DND-41 (cell line): ENCODE results near the gene C6orf89.

Experiments
- ATAC-seq: fragments of 200-7000 bp; cut with Tn5 transposase; 3 replicates; pipeline ENCODE4 v1.9.1; 2021; ENCODE audit warnings: low read depth; ENCODE audit not compliant: insufficient read depth
- DNase-seq: peaks from one replicate; pipeline ENCODE4 v3.0.0-alpha.2; 2020
- H2AFZ ChIP-seq: 2 replicates; pipeline ENCODE4 v1.6.0; 2012; ENCODE audit warnings: low read depth, low read length
- H3K27ac ChIP-seq: 2 replicates; pipeline ENCODE4 v1.5.1; 2012; ENCODE audit warnings: low read length, inconsistent platforms
- H3K27me3 ChIP-seq: fragments of 200-600 bp; sonication (generic); 2 replicates; pipeline ENCODE4 v1.6.0; 2012; ENCODE audit warnings: low read length, mild to moderate bottlenecking, inconsistent platforms; ENCODE audit not compliant: insufficient read depth, poor library complexity
- H3K36me3 ChIP-seq: 2 replicates; pipeline ENCODE4 v1.5.1; 2012; ENCODE audit warnings: low read length, inconsistent platforms; ENCODE audit not compliant: insufficient read depth
- H3K4me1 ChIP-seq: 2 replicates; pipeline ENCODE4 v1.5.1; 2012; ENCODE audit warnings: mild to moderate bottlenecking, low read length; ENCODE audit not compliant: insufficient read depth
- H3K4me2 ChIP-seq: 2 replicates; pipeline ENCODE4 v1.6.0; 2012; ENCODE audit warnings: mild to moderate bottlenecking, moderate library complexity, low read length, inconsistent platforms; ENCODE audit not compliant: insufficient read depth
- H3K4me3 ChIP-seq, 2 experiments: fragments of 200-600 bp in 1 of 2; shearing (Covaris generic) in 1 of 2; 2 replicates each; pipeline ENCODE4 v1.5.1; 2012 to 2016; ENCODE audit warnings: inconsistent platforms in 2 of 2, low read length in 2 of 2, mild to moderate bottlenecking in 2 of 2, low read depth in 1 of 2, moderate library complexity in 1 of 2
- H3K79me2 ChIP-seq: 2 replicates; pipeline ENCODE4 v1.6.0; 2012; ENCODE audit warnings: low read length, inconsistent platforms; ENCODE audit not compliant: insufficient read depth
- H3K9ac ChIP-seq: 2 replicates; pipeline ENCODE4 v1.6.0; 2012; ENCODE audit warnings: low read depth, mild to moderate bottlenecking, inconsistent platforms, low read length, moderate library complexity
- H3K9me3 ChIP-seq: 2 replicates; pipeline ENCODE4 v1.5.1; 2012; ENCODE audit warnings: low read length, moderate library complexity, mild to moderate bottlenecking, inconsistent platforms; ENCODE audit not compliant: insufficient read depth, severe bottlenecking
- H4K20me1 ChIP-seq: 2 replicates; pipeline ENCODE4 v1.6.0; 2012; ENCODE audit warnings: low read length; ENCODE audit not compliant: insufficient read depth
- EZH2 ChIP-seq: IDR thresholded peaks from 3 replicates; pipeline ENCODE4 v1.6.1; 2012; ENCODE audit warnings: borderline replicate concordance, low read depth, mild to moderate bottlenecking, moderate library complexity, low read length, inconsistent platforms; ENCODE audit not compliant: severe bottlenecking
- TF ChIP-seq, protein P1 (sequence below): IDR thresholded peaks from 2 replicates; pipeline ENCODE4 v1.5.1; 2012; ENCODE audit warnings: borderline replicate concordance, low read length, moderate library complexity, mild to moderate bottlenecking; ENCODE audit not compliant: poor library complexity, severe bottlenecking; ENCODE audit errors: extremely low read depth

C6orf89 gene

DNA sequence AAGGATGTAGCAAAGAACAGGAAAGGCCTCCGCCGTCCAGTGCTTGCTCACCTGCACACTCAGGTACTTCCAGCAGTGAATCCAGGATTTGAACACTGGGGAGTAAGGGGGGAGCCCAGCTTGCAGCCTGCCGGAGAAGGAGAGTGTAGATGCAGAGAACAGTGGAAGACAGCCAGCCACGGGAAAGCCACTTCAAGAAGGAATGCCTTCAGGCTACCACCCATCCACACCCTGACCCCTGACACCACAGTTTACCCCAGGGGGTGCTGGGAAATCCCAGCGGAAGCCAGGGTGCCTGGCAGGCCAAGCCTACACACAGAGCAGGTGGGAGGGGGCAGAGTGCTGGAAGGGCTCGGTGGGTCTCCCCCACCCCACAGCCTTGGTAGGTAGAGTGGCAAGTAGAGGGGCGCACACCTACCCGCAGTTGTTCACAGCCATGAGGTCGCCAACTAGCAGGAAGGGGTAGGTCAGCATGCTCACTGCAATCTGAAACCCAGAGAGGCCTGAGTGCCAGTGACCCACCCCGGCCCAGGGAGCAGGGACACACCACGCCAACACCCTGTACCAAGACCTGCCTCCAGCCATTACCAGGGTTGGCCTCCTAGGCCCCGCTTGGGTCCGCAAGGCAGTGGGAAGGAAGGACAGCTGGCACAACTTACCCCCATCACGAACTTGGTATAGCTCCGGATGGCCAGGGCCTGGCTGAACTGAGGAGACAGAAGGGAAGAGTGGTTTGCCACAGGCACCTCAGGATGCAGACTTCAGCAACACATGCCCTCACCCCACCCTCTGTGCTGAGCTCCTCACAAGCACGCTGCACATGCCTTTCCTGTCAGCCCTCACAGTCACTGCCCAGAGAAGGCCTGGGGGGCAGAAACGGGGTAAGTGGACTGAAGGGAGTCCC lies 84.5 kb downstream of the C6orf89 start:
- H4K20me1 ChIP-seq, result peaks cover 29% of the 10 kb centered on the region
- H3K4me3 ChIP-seq, result no peak overlapping the region
- ATAC-seq (no peak), DNase-seq (no peak)
- H3K4me1 ChIP-seq, result no peaks in the 10 kb centered on the region
- no peak overlapping the region for H3K9ac ChIP-seq
- no peak overlapping the region for H3K27ac ChIP-seq
- no peak for TF ChIP-seq EZH2
- TF ChIP-seq, protein P1, sequence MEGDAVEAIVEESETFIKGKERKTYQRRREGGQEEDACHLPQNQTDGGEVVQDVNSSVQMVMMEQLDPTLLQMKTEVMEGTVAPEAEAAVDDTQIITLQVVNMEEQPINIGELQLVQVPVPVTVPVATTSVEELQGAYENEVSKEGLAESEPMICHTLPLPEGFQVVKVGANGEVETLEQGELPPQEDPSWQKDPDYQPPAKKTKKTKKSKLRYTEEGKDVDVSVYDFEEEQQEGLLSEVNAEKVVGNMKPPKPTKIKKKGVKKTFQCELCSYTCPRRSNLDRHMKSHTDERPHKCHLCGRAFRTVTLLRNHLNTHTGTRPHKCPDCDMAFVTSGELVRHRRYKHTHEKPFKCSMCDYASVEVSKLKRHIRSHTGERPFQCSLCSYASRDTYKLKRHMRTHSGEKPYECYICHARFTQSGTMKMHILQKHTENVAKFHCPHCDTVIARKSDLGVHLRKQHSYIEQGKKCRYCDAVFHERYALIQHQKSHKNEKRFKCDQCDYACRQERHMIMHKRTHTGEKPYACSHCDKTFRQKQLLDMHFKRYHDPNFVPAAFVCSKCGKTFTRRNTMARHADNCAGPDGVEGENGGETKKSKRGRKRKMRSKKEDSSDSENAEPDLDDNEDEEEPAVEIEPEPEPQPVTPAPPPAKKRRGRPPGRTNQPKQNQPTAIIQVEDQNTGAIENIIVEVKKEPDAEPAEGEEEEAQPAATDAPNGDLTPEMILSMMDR, result no peak
- H3K79me2 ChIP-seq, result no peaks in the 10 kb centered on the region; the same call in 1 of the 2 replicates
- H3K9me3 ChIP-seq, result no peaks in the 10 kb centered on the region
- H2AFZ ChIP-seq, result no peak overlapping the region
- H3K4me2 ChIP-seq, result no peak overlapping the region
- H3K27me3 ChIP-seq, result no peaks in the 10 kb centered on the region
- peaks cover 88% of the 10 kb centered on the region for H3K36me3 ChIP-seq

DNA sequence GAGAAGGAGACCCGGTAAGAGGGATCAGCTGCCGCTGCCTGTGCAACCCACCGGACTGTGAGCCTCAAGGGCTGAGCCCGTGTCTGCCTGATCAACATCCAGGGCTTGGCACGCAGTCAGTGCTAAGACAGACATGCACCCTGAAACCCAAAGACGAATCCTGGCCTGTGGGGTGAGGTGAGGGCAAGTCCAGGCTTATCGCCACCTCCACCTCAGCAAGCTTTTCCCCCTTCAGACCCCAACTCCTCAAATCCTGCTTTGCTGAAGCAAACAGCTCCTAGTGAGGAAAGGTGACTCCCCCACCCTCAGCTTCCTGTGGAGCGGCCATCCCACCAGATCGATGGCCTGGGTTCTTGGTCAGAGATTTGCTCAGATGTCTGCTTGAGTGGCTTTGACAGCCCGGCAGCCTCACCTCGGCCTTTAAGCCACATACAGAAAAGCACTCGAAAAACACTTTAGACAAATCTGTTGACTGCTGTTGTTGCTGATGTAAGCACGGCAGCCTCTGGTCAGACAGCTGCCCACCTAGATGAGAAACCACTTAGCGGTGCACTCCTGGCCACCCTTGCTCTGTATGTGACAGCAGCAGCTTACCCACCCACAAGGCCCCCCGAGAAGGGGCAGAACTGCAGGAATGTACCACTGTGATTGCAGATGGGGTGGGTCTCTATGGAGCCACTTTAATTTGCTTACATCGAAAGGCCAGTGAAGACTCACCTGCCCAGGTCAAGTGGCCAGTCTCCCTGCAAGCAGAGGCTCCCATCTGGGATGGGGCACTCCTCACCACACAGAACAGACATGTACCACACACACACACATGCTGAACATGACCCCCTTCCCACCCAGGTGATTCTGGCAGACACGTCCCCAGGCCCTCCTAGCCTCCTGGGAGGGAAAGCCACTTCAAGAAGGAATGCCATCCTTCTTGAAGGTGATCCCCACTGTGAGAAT lies 85.4 kb downstream of the C6orf89 start:
- ATAC-seq (no peak), DNase-seq (no peak)
- Histone ChIP-seq H3K79me2 (peaks cover 5% of the 10 kb centered on the region), H3K4me3 (no peak overlapping the region), H3K9ac (no peak overlapping the region), H3K36me3 (peaks cover 98% of the 10 kb centered on the region), H3K27me3 (no peaks in the 10 kb centered on the region), H3K4me1 (no peaks in the 10 kb centered on the region), H3K27ac (no peak overlapping the region), H4K20me1 (peaks cover 33% of the 10 kb centered on the region), H2AFZ (no peak overlapping the region), H3K9me3 (no peaks in the 10 kb centered on the region), H3K4me2 (no peak overlapping the region)
- TF ChIP-seq EZH2, result no peak
- TF ChIP-seq, protein P1, result no peak

DNA sequence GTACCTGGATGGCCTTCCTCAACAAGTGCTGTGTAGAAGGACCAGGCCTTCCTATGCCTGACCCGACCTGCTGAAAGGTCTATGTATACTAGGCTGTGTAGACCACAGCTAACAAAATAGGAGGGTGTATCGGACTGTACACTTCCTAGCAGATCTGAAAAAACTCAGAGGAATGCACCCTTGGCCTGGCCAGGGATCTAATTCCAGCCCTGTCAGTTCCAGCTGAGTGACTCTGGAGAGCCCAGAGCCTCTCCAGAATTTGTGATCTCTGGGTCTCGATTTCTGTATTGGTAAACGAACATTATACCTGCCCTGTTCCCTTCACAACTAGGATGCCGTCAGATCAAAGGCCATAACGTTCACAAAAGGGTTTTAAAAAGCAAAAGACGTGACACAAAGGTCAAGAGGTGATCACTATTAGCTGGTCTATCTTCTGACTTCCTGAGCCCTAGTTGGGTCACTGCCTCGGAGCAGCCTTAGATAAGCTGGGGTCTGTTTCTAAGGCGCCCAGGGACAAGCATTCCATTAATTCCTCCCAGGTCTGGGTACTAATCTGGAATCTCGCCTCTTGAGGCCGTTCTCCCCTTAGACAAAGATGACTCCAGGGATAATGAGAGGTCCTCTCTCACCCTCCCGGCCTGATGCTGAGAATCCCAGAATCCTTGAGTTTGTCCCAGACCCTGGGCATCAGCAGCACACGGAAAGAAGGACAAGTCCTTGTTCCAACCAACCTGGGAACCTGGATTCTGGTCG lies 86.3 kb downstream of the C6orf89 start:
- Histone ChIP-seq H3K36me3 (peaks cover 100% of the 10 kb centered on the region), H3K4me2 (no peak overlapping the region), H3K4me1 (no peaks in the 10 kb centered on the region), H4K20me1 (peaks cover 40% of the 10 kb centered on the region), H3K27ac (no peak overlapping the region), H2AFZ (no peak overlapping the region), H3K79me2 (peaks cover 8% of the 10 kb centered on the region), H3K27me3 (no peaks in the 10 kb centered on the region), H3K9ac (no peak overlapping the region), H3K4me3 (no peak overlapping the region), H3K9me3 (no peaks in the 10 kb centered on the region)
- no peak for ATAC-seq
- no peak for DNase-seq
- TF ChIP-seq EZH2, result no peak
- TF ChIP-seq, protein P1, result no peak
